NOMO-1 treated with dmso at 0.1 percent for 144 hours (cell line): ENCODE results near the gene TANC1.

Experiments used
- DNase-seq: peaks from one replicate; lab custom pipeline; 2025; ENCODE audit not compliant: unreplicated experiment; lab: John Stamatoyannopoulos, UW

TANC1 gene

GRCh38 chr2:158968396-158969161 is at the start of gene TANC1:
Gene TANC1 (plus strand): TSS chr2:158968640. CDS start chr2:159065911, 97,271 bp downstream.
- DNase-seq = peak; percentile 76

GRCh38 chr2:158921599-158922408 is 46.6 kb upstream of the TANC1 start:
- DNase-seq = no peak

- no peak for DNase-seq
Measured at GRCh38 chr2:158922601-158923000, 45.8 kb upstream of the TANC1 start.

- no peak for DNase-seq
Measured at GRCh38 chr2:158923180-158923594, 45.3 kb upstream of the TANC1 start.

GRCh38 chr2:158923641-158924040 is 44.8 kb upstream of the TANC1 start:
- DNase-seq = no peak

GRCh38 chr2:158926478-158926948 is 41.9 kb upstream of the TANC1 start:
- no peak for DNase-seq

- DNase-seq = no peak
Measured at GRCh38 chr2:158928515-158928914, 39.9 kb upstream of the TANC1 start.

GRCh38 chr2:158928965-158929364 is 39.5 kb upstream of the TANC1 start:
- no peak for DNase-seq

GRCh38 chr2:158931572-158931971 is 36.9 kb upstream of the TANC1 start:
- DNase-seq = no peak

- DNase-seq = no peak
Measured at GRCh38 chr2:158932131-158932645, 36.3 kb upstream of the TANC1 start.

- DNase-seq = no peak
Measured at GRCh38 chr2:158934170-158934569, 34.3 kb upstream of the TANC1 start.

GRCh38 chr2:158935617-158936016 is 32.8 kb upstream of the TANC1 start:
- no peak for DNase-seq

- DNase-seq = no peak
Measured at GRCh38 chr2:158936978-158937377, 31.5 kb upstream of the TANC1 start.

- no peak for DNase-seq
Measured at GRCh38 chr2:158940356-158940755, 28.1 kb upstream of the TANC1 start.

- no peak for DNase-seq
Measured at GRCh38 chr2:158943973-158944372, 24.5 kb upstream of the TANC1 start.

GRCh38 chr2:158948964-158949699 is 19.3 kb upstream of the TANC1 start:
- DNase-seq = no peak

GRCh38 chr2:158953454-158953853 is 15.0 kb upstream of the TANC1 start:
- no peak for DNase-seq

GRCh38 chr2:158953926-158954763 is 14.3 kb upstream of the TANC1 start:
- no peak for DNase-seq

GRCh38 chr2:158955842-158956365 is 12.5 kb upstream of the TANC1 start:
- no peak for DNase-seq

- DNase-seq = no peak
Measured at GRCh38 chr2:158958365-158958764, 10.1 kb upstream of the TANC1 start.
